Stimulated activated CD4-positive, alpha-beta T cell treated with anti-CD3 and anti-CD28 coated beads, Interleukin-12 subunit alpha, Interleukin-12 subunit beta, amount 100 ng/mL, for 24 hours (primary cell): ENCODE measurements around the gene AP1M2.
"Not testable (repeated sequence)": the region's sequence is repeated elsewhere in the genome, so short reads cannot be mapped to it uniquely, and the experiment has no call there.

ENCODE experiments used
- DNase-seq, 2 experiments: peaks; one replicate each; pipeline ENCODE4 v3.0.0-alpha.2; 2020; ENCODE audit warnings: low read depth in 2 of 2

The AP1M2 gene

DNA sequence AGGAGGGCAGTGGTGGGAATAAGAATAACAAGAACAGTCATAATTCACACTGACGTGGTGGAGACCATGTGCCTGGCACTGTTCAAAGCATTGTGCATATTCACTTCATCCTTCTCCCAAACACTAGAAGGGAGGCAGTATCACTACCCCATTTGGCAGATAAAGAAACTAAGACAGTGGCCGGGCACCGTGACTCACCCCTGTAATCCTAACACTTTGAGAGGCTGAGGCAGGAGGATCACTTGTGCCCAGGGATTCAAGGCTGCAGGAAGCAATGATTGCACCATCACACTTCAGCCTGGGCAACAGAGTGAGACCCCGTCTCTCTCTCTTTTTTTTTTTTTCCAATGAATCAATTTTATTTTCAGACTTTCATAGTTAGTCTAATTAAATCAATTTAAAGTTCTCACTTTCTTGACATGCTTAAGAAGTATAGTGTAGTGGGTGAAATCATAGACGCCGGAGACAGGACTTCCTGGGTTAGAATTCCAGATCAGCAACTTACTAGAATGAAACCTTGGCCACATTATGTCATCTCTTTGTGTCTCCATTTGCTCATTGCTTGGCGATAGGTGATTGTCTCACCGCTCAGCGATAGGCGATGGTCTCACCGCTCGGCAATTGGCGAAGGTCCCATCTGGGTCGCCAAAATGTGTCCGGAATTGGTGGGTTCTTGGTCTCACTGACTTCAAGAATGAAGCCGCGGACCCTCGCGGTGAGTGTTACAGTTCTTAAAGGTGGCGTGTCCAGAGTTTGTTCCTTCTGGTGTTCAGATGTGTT lies 48.7 kb downstream of the AP1M2 start:
- no peak for DNase-seq

DNA sequence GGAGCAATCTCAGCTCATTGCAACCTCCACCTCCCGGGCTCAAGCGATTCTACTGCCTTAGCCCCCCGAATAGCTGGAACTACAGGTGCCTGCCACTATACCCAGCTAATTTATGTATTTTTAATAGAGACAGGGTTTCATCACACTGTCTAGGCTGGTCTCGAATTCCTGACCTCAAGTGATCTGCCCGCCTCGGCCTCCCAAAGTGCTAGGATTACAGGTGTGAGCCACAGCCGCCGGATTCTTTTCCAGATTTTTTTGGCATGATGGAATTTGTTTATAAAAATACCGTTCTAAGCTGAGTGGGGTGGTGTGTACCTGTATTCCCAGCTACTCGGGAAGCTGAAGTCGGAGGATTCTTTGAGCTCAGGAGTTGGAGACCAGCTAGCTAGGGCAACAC lies 49.4 kb downstream of the AP1M2 start:
- DNase-seq, result no peak

DNA sequence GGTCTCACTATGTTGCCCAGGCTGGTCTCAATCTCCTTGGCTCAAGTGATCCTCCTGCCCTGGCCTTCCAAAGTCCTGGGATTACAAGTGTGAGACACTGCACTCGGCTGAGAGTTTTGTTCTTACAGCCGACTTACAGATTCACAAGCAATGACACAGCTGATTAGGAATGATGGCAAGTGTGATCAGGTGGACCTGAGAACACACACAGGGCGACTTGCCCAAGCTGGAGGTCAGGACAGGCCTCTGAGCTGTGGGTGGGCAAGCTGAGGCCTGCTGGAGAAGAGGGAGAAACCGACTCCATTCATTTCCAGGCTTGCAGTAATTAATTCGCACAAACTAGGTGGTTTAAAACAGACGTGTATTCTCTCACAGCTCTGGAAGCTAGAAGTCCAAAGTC lies 51.5 kb downstream of the AP1M2 start:
- no peak for DNase-seq

DNA sequence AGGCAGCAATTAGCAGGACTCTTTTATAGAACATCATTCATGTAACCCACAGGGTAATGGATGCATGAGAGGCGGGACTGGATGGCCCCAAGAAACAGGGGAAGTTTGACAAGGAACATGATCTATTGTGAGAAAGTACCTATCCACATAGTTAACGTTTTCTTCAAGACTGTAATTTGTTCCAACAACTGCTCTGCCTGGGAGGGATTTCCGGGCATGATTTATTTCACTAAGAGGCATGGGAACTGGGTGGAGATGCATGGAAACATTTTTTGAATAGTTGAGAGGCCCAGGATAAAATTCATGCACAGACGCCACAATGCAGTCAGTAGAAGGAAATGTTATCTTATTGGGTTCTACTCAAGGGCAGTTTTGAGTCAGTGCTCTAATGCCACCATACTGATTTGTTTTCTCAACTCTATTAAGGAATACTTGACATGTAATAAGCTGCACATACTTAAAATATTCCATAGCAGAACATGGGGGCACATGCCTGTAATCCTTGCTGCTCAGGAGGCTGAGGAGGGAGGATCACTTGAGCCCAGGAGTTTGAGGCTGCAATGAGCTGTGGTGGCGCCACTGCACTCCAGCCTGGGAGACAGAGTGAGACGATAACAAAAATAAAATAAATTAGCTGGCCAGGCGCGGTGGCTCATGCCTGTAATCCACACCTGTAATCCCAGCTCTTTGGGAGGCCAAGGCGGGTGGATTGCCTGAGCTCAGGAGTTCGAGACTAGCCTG lies 53.3 kb downstream of the AP1M2 start:
- DNase-seq, result no peak

DNA sequence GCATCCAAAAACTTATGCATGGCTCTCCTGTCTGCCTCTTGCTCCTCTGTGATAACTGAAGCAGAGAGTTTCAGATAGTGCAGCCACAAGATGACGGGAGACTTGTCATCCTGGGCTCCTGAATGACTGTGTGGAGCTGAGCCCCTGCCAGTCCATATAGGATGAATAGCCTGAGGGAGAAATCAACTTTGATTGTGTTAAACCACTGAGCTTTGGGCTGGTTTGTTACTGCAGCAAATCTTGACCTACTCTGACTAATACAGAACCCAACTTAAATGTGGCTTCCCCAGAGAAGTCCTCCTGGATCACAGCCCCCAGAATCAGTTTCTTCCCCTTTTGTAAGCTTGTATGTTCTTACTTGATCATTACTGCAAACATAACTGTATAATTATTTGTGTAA lies 54.7 kb downstream of the AP1M2 start:
- DNase-seq, result no peak

DNA sequence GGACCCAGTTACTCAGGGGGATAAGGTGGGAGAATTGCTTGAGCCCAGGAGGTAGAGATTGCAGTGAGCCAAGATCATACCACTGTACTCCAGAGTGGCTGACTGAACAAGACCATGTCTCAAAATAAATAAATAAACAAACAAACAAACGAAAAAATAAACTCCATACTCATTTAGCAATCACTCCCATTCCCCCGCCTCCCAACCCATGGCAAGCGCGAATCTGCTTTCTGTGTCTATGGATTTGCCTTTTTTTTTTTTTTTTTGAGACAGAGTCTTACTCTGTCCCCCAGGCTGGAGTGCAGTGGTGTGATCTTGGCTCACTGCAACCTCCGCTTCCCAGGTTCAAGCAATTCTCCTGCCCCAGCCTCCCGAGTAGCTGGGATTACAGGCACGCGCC lies 60.2 kb downstream of the AP1M2 start:
- DNase-seq, result not testable (repeated sequence)

DNA sequence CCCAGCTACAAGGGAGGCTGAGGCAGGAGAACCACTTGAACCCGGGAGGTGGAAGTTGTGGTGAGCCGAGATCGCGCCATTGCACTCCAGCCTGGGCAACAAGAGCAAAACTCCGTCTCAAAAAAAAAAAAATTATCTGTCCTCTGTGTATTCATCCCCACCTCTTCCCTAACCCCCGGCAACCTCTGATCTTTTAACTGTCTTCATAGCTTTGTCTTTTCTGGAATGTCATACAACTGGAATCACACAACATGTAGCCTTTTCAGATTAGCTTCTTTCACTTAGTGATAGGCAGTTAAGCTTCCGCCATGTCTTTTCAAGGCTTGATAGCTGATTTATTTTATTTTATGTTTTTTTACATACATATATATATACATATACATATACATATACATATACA lies 61.5 kb downstream of the AP1M2 start:
- DNase-seq, result no peak

DNA sequence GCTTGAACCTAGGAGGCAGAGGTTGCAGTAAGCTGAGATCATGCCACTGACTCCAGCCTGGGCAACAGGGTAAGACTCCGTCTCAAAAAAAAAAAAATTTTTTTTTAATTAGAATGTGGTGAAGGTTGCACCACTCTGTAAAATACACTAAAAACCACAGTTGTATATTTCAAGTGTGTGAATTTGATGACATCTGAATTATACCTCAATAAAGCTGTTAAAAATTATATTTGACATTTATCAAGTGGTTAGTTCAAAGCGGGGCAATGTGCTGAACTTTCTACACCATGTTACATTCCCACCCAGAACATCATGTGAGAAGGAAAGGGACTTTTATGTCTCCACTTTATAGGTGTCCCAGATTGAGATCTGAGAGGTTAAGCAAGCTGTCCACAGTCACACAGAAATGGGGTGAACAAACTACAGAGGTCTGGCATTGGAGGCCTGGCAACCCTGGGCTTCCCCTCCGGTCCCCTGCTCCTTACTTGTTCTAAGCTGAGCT lies 63.9 kb downstream of the AP1M2 start:
- DNase-seq, result no peak
